Panc1 (cell line): ENCODE results near the gene LGR5. TPM values are rescaled to one million over a fixed set of nuclear protein-coding genes. Genes with fewer than 3 reads are reported as not detected.
A peak's percentile ranks its signal among the peaks of the same experiment; 100 is the strongest.

ENCODE experiments used
- ATAC-seq: fragments of 200-7000 bp; cut with Tn5 transposase; 2 replicates; pipeline ENCODE4 v1.9.1; 2020; ENCODE audit warnings: mild to moderate bottlenecking, moderate library complexity
- Bru-seq: library from RNA; stranded (reverse); fragments of 400-500 nt; gene quantifications from one replicate; lab custom pipeline; 2021; lab: Mats Ljungman, UMichigan
- BruChase-seq, 2 experiments: library from RNA; stranded (reverse); fragments of 400-500 nt; gene quantifications; one replicate each; lab custom pipeline; 2021; lab: Mats Ljungman, UMichigan
- BruUV-seq: library from RNA; stranded (reverse); fragments of 400-500 nt; replicated peaks from 2 replicates; lab custom pipeline; 2021; lab: Mats Ljungman, UMichigan
- CTCF ChIA-PET: fragments of 300-600 bp; sonication (Branson Sonifier 250); formaldehyde crosslinking; loops from one replicate; lab custom pipeline; 2022; ENCODE audit warnings: antibody characterized with exemption; lab: Charles Lee
- POLR2A ChIA-PET: fragments of 300-600 bp; sonication (Branson Sonifier 250); formaldehyde crosslinking; loops from one replicate; lab custom pipeline; 2022; ENCODE audit warnings: antibody characterized with exemption; lab: Charles Lee
- DNase-seq: peaks from one replicate; pipeline ENCODE4 v3.0.0-alpha.2; 2010; ENCODE audit warnings: low read depth, low spot score
- H3K27ac ChIP-seq: 2 replicates; pipeline ENCODE4 v1.5.1; 2011; ENCODE audit warnings: mild to moderate bottlenecking, low read length, inconsistent platforms
- H3K27me3 ChIP-seq: fragments of 200-500 bp; sonication (Bioruptor generic); 2 replicates; pipeline ENCODE4 v1.6.0; 2014; ENCODE audit warnings: low read length, inconsistent platforms; ENCODE audit not compliant: control insufficient read depth, insufficient read depth
- H3K36me3 ChIP-seq: fragments of 200-500 bp; sonication (Bioruptor generic); 2 replicates; pipeline ENCODE4 v1.5.1; 2014; ENCODE audit warnings: inconsistent platforms, mild to moderate bottlenecking, low read length, moderate library complexity; ENCODE audit not compliant: control insufficient read depth, insufficient read depth
- H3K4me1 ChIP-seq: 2 replicates; pipeline ENCODE4 v1.5.1; 2011; ENCODE audit warnings: inconsistent platforms, mild to moderate bottlenecking, low read length, moderate library complexity; ENCODE audit not compliant: control insufficient read depth, insufficient read depth
- H3K4me3 ChIP-seq, 2 experiments: 2 replicates each; pipeline ENCODE4 v1.5.1; 2011 to 2012; ENCODE audit warnings: low read depth in 2 of 2, low read length in 2 of 2, mild to moderate bottlenecking in 2 of 2, inconsistent platforms in 1 of 2, moderate library complexity in 1 of 2
- H3K9me3 ChIP-seq: fragments of 200-500 bp; sonication (Bioruptor generic); 2 replicates; pipeline ENCODE4 v1.5.1; 2014; ENCODE audit warnings: low read depth, mild to moderate bottlenecking, inconsistent platforms, low read length, moderate library complexity; ENCODE audit not compliant: control insufficient read depth, insufficient read depth
- CTCF ChIP-seq: fragments of 450-650 bp; IDR thresholded peaks from 2 replicates; pipeline ENCODE4 v1.5.1; 2017; ENCODE audit warnings: mild to moderate bottlenecking
- in situ Hi-C: cut with HindIII; loops from 2 replicates; pipeline ENCODE4 v1.10.0; 2016; ENCODE audit warnings: low sequenced_read_pairs, low pct_unique_long_range_greater_than_20kb
- intact Hi-C: fragments of 100-400 bp; cut with micrococcal nuclease; formaldehyde crosslinking; loops from one replicate; pipeline ENCODE4 v1.10.0; 2022; ENCODE audit not compliant: unreplicated experiment
- long read RNA-seq: library from polyadenylated mRNA; unstranded; transcript quantifications from one replicate; pipeline ENCODE4 v2.0.0, GENCODE V29; 2021; ENCODE audit not compliant: unreplicated experiment
- polyA plus RNA-seq: library from polyadenylated mRNA; unstranded; fragments of >200 nt; gene quantifications from one replicate; pipeline ENCODE4 v1.2.1, GENCODE V29; 2012; ENCODE audit warnings: missing spikeins; ENCODE audit not compliant: insufficient read length
- total RNA-seq: library from RNA; stranded (reverse); gene quantifications from one replicate; pipeline ENCODE4 v1.2.1, GENCODE V29; 2021; ENCODE audit not compliant: unreplicated experiment
- TF ChIP-seq, protein P1 (sequence below), 2 experiments: IDR thresholded peaks; 2 replicates each; pipeline ENCODE4 v1.6.1; 2011 to 2012; ENCODE audit warnings: low read depth in 2 of 2, control low read depth in 1 of 2, low read length in 1 of 2, mild to moderate bottlenecking in 1 of 2, moderate library complexity in 1 of 2; ENCODE audit not compliant: insufficient read depth in 1 of 2

LGR5 gene, protein sequence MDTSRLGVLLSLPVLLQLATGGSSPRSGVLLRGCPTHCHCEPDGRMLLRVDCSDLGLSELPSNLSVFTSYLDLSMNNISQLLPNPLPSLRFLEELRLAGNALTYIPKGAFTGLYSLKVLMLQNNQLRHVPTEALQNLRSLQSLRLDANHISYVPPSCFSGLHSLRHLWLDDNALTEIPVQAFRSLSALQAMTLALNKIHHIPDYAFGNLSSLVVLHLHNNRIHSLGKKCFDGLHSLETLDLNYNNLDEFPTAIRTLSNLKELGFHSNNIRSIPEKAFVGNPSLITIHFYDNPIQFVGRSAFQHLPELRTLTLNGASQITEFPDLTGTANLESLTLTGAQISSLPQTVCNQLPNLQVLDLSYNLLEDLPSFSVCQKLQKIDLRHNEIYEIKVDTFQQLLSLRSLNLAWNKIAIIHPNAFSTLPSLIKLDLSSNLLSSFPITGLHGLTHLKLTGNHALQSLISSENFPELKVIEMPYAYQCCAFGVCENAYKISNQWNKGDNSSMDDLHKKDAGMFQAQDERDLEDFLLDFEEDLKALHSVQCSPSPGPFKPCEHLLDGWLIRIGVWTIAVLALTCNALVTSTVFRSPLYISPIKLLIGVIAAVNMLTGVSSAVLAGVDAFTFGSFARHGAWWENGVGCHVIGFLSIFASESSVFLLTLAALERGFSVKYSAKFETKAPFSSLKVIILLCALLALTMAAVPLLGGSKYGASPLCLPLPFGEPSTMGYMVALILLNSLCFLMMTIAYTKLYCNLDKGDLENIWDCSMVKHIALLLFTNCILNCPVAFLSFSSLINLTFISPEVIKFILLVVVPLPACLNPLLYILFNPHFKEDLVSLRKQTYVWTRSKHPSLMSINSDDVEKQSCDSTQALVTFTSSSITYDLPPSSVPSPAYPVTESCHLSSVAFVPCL
- 1.9 TPM for total RNA-seq
- polyA plus RNA-seq = 0.69 TPM
- Bru-seq, nascent RNA = percentile 43 among the genes with signal in this experiment
- percentile 30 among the genes with signal in this experiment for BruChase-seq, experiment 1, labeled RNA remaining after a 2-hour chase
- BruChase-seq, experiment 2, labeled RNA remaining after a 6-hour chase = percentile 37 among the genes with signal in this experiment
- long read RNA-seq, partial matches to known transcripts = 0 of 4 reads
- long read RNA-seq, other reads (novel, unspliced or antisense) = 4 of 4 reads

- H3K9me3 ChIP-seq = no peaks in the 10 kb centered on the region
- TF ChIP-seq, protein P1, sequence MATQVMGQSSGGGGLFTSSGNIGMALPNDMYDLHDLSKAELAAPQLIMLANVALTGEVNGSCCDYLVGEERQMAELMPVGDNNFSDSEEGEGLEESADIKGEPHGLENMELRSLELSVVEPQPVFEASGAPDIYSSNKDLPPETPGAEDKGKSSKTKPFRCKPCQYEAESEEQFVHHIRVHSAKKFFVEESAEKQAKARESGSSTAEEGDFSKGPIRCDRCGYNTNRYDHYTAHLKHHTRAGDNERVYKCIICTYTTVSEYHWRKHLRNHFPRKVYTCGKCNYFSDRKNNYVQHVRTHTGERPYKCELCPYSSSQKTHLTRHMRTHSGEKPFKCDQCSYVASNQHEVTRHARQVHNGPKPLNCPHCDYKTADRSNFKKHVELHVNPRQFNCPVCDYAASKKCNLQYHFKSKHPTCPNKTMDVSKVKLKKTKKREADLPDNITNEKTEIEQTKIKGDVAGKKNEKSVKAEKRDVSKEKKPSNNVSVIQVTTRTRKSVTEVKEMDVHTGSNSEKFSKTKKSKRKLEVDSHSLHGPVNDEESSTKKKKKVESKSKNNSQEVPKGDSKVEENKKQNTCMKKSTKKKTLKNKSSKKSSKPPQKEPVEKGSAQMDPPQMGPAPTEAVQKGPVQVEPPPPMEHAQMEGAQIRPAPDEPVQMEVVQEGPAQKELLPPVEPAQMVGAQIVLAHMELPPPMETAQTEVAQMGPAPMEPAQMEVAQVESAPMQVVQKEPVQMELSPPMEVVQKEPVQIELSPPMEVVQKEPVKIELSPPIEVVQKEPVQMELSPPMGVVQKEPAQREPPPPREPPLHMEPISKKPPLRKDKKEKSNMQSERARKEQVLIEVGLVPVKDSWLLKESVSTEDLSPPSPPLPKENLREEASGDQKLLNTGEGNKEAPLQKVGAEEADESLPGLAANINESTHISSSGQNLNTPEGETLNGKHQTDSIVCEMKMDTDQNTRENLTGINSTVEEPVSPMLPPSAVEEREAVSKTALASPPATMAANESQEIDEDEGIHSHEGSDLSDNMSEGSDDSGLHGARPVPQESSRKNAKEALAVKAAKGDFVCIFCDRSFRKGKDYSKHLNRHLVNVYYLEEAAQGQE (IDR thresholded peaks at IDR 0.05; ENCODE audit: insufficient read depth in 1 of 2, low read depth in 2 of 2, low read length in 1 of 2) = peak; percentile 49 to 64; a peak in 3 of 4 replicates
- no peak for TF ChIP-seq CTCF
- peaks cover 2% of the 10 kb centered on the region; the same call in 1 of the 2 replicates for H3K36me3 ChIP-seq
- ATAC-seq = peak; percentile 84
- no peak for DNase-seq
- H3K27ac ChIP-seq = no peak within 1 kb of the TSS
- BruUV-seq = no TSS peak
- CTCF ChIA-PET = no interaction called here
- H3K27me3 ChIP-seq = peaks cover 45% of the 10 kb centered on the region
- POLR2A ChIA-PET = interaction anchor here (0.6 kb wide), 1 partner anchor 11 kb away, joined by 3 read pairs; no protein-coding TSS in a partner anchor
- in situ Hi-C loops (no loop called here), intact Hi-C loops (no loop called here)
- H3K4me1 ChIP-seq = peaks cover 9% of the 10 kb centered on the region
- peak within 1 kb of the TSS; percentile 37 for H3K4me3 ChIP-seq
These were observed at the start of gene LGR5 for GRCh38 chr12:71439613-71440344. Gene LGR5 (plus strand): TSS chr12:71439798. CDS start chr12:71440081, 283 bp downstream.

DNA sequence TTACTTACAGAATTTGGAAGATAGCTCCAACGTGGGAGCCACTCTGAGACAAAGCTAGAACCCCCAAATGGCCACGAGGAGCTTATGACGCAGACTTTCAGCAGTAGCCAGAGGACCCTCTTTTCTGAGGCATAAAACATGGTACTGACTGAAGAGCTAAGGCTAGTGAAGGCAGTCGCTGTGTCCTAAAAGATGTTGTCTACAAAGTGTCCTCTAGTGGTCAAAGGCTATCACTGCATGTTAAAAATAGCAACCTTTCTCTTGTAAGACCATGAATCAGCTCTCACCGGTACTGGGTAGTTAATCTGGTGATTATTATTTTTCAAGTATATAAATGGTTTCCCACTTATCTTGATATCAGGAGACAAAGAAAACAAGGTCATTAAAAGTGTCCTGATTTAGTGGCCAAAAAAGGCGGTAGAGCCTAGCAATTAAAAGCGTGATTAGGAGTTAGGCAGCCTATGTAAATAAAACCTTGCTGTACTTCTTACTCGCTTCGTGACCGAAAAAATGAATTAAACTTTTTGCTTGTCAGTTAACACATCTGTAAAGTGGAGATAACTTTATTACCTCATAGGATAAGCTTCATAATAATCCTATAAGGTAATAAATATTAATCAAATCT, 47.0 kb upstream of the LGR5 start:
- DNase-seq (peak; percentile 42), ATAC-seq (peak; percentile 63; the same call in 1 of the 2 replicates)
- Histone ChIP-seq H3K9me3 (no peaks in the 10 kb centered on the region), H3K36me3 (no peaks in the 10 kb centered on the region), H3K27ac (peak overlapping the region; percentile 36; the same call in 1 of the 2 replicates), H3K27me3 (no peaks in the 10 kb centered on the region), H3K4me3 (no peak overlapping the region), H3K4me1 (no peaks in the 10 kb centered on the region; the same call in 1 of the 2 replicates)
- ChIA-PET CTCF (interaction anchor here (0.6 kb wide), 1 partner anchor 354 kb away, joined by 3 read pairs; no protein-coding TSS in a partner anchor), POLR2A (interaction anchor here (0.6 kb wide), 1 partner anchor 41 kb away, joined by 3 read pairs; no protein-coding TSS in a partner anchor)
- TF ChIP-seq CTCF = peak; percentile 85
- TF ChIP-seq, protein P1 (IDR thresholded peaks at IDR 0.05; ENCODE audit: insufficient read depth in 1 of 2, low read depth in 2 of 2, low read length in 1 of 2) = no peak
- BruUV-seq = no TSS peak
- intact Hi-C loops = loop anchor here (5.0 to 10.0 kb wide), 2 partner anchors 175 to 658 kb away; no protein-coding TSS in a partner anchor
- in situ Hi-C loops = no loop called here
